Neural progenitor cell (in vitro differentiated cells): Measurements from ENCODE around the gene DCHS1. TPM values are rescaled to one million over a fixed set of nuclear protein-coding genes. Genes with fewer than 3 reads are reported as not detected.

Source experiments
- DNase-seq: peaks from one replicate; pipeline ENCODE4 v3.0.0-alpha.2; 2016; ENCODE audit warnings: low spot score
- H2AFZ ChIP-seq: fragments of 200-600 bp; sonication (generic); replicated peaks from 2 replicates; pipeline ENCODE4 v1.6.1; 2016; ENCODE audit warnings: antibody characterized with exemption
- H3F3A ChIP-seq: fragments of 200-600 bp; sonication (generic); 2 replicates; pipeline ENCODE4 v1.6.1; 2016; ENCODE audit warnings: antibody characterized with exemption, low read depth
- H3K27ac ChIP-seq: fragments of 200-600 bp; sonication (generic); 2 replicates; pipeline ENCODE4 v1.5.1; 2016; ENCODE audit warnings: mild to moderate bottlenecking
- H3K27me3 ChIP-seq: fragments of 200-600 bp; sonication (generic); 2 replicates; pipeline ENCODE4 v1.6.1; 2016; ENCODE audit warnings: mild to moderate bottlenecking, moderate library complexity
- H3K36me3 ChIP-seq: fragments of 200-600 bp; sonication (generic); 2 replicates; pipeline ENCODE4 v1.5.1; 2016
- H3K4me1 ChIP-seq: fragments of 200-600 bp; sonication (generic); 2 replicates; pipeline ENCODE4 v1.6.1; 2016; ENCODE audit warnings: mixed run types
- H3K4me2 ChIP-seq: fragments of 200-600 bp; sonication (generic); 2 replicates; pipeline ENCODE4 v1.6.1; 2016
- H3K4me3 ChIP-seq: fragments of 200-600 bp; sonication (generic); 2 replicates; pipeline ENCODE4 v1.5.1; 2016
- H3K79me2 ChIP-seq: fragments of 200-600 bp; sonication (generic); 2 replicates; pipeline ENCODE4 v1.6.1; 2016; ENCODE audit warnings: low read depth
- H3K9ac ChIP-seq: fragments of 200-600 bp; sonication (generic); 2 replicates; pipeline ENCODE4 v1.6.1; 2016
- H3K9me3 ChIP-seq: fragments of 200-600 bp; sonication (generic); 2 replicates; pipeline ENCODE4 v1.5.1; 2016; ENCODE audit warnings: low read depth
- H4K20me1 ChIP-seq: fragments of 200-600 bp; sonication (generic); 2 replicates; pipeline ENCODE4 v1.6.1; 2016; ENCODE audit warnings: low read depth
- H3K27ac Mint-ChIP-seq: 3 replicates; pipeline ENCODE4 v1.8.0; 2021; ENCODE audit warnings: mixed read lengths
- H3K27me3 Mint-ChIP-seq: 2 replicates; pipeline ENCODE4 v1.8.0; 2022; ENCODE audit warnings: low read depth, mild to moderate bottlenecking, inconsistent platforms, moderate library complexity, mixed read lengths; ENCODE audit not compliant: insufficient read depth
- H3K36me3 Mint-ChIP-seq: 3 replicates; pipeline ENCODE4 v1.8.0; 2021; ENCODE audit warnings: mixed read lengths
- H3K4me1 Mint-ChIP-seq: 3 replicates; pipeline ENCODE4 v1.8.0; 2021; ENCODE audit warnings: mixed read lengths
- H3K4me3 Mint-ChIP-seq: 3 replicates; pipeline ENCODE4 v1.8.0; 2021; ENCODE audit warnings: mild to moderate bottlenecking, moderate library complexity, mixed read lengths
- H3K9me3 Mint-ChIP-seq: 3 replicates; pipeline ENCODE4 v1.8.0; 2020; ENCODE audit warnings: mixed read lengths
- CTCF ChIP-seq: fragments of 200-600 bp; sonication (generic); IDR thresholded peaks from 2 replicates; pipeline ENCODE4 v1.5.1; 2017; ENCODE audit warnings: antibody characterized with exemption, mild to moderate bottlenecking
- EZH2 ChIP-seq: fragments of 200-600 bp; sonication (generic); IDR thresholded peaks from 2 replicates; pipeline ENCODE4 v1.6.1; 2017; ENCODE audit warnings: antibody characterized with exemption, mild to moderate bottlenecking, moderate library complexity
- EZH2phosphoT487 ChIP-seq: fragments of 200-600 bp; sonication (generic); IDR thresholded peaks from 2 replicates; pipeline ENCODE4 v1.6.1; 2017; ENCODE audit warnings: antibody characterized with exemption
- total RNA-seq: library from RNA; depleted of rRNA; stranded (reverse); fragments of >200 nt; gene quantifications from 2 replicates; pipeline ENCODE4 v1.2.3, GENCODE V29; 2015; ENCODE audit warnings: low replicate concordance

Gene DCHS1
- total RNA-seq, 1 donor from 2014 or later = 4.5 TPM

GRCh38 chr11:6648501-6648900 lies 7.1 kb downstream of the DCHS1 start:
- no peak for TF ChIP-seq EZH2
- no peak for TF ChIP-seq CTCF
- TF ChIP-seq EZH2phosphoT487 = no peak
- no peak for DNase-seq
- H3K27me3 ChIP-seq = peaks cover 27% of the 10 kb centered on the region
- H3K4me1 Mint-ChIP-seq = peaks cover 4% of the 10 kb centered on the region
- no peak overlapping the region for H3K27ac ChIP-seq
- no peak overlapping the region for H2AFZ ChIP-seq
- H3K4me2 ChIP-seq = no peak overlapping the region
- H3K36me3 Mint-ChIP-seq = peaks cover 11% of the 10 kb centered on the region
- no peaks in the 10 kb centered on the region for H3K27me3 Mint-ChIP-seq
- H3K4me3 ChIP-seq = no peak overlapping the region
- H3K36me3 ChIP-seq = no peaks in the 10 kb centered on the region
- no peak overlapping the region for H3K9ac ChIP-seq
- no peaks in the 10 kb centered on the region for H3K79me2 ChIP-seq
- H4K20me1 ChIP-seq = no peaks in the 10 kb centered on the region
- peaks cover 10% of the 10 kb centered on the region for H3K4me1 ChIP-seq
- no peak overlapping the region for H3K27ac Mint-ChIP-seq
- H3K4me3 Mint-ChIP-seq = no peak overlapping the region
- H3K9me3 ChIP-seq = no peaks in the 10 kb centered on the region
- no peaks in the 10 kb centered on the region for H3K9me3 Mint-ChIP-seq
- no peaks in the 10 kb centered on the region for H3F3A ChIP-seq

DNA sequence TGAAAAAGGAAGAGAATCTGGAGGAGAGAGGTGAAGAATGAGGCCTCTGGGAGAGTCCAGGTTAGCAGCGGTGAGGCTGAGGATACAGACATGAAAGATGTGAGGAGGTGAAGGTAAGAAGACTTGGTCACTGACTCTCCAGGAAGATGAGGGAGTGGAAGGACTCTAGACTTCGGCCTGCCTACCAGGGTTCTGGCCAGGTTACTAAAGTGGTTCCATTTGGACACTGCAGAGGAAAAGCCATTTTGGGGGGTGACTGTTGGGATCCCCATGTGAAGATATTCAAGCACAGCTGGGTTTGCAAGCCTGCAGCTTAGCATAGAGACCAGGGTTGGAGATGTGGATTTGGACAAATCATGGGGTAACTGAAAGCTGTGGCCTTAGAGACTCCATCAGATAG lies 7.8 kb downstream of the DCHS1 start:
- Mint-ChIP-seq H3K4me3 (no peak overlapping the region), H3K4me1 (peaks cover 4% of the 10 kb centered on the region), H3K36me3 (peaks cover 11% of the 10 kb centered on the region), H3K27me3 (no peaks in the 10 kb centered on the region), H3K27ac (no peak overlapping the region), H3K9me3 (no peaks in the 10 kb centered on the region)
- H3K4me2 ChIP-seq = no peak overlapping the region
- no peak overlapping the region for H3K27ac ChIP-seq
- no peak overlapping the region for H3K4me3 ChIP-seq
- TF ChIP-seq EZH2 = no peak
- no peak for TF ChIP-seq CTCF
- TF ChIP-seq EZH2phosphoT487 = no peak
- no peaks in the 10 kb centered on the region for H3K36me3 ChIP-seq
- H2AFZ ChIP-seq = no peak overlapping the region
- H3K79me2 ChIP-seq = no peaks in the 10 kb centered on the region
- H3K9ac ChIP-seq = no peak overlapping the region
- H3K27me3 ChIP-seq = peaks cover 21% of the 10 kb centered on the region
- no peak for DNase-seq
- no peaks in the 10 kb centered on the region for H4K20me1 ChIP-seq
- H3F3A ChIP-seq = no peaks in the 10 kb centered on the region
- H3K9me3 ChIP-seq = no peaks in the 10 kb centered on the region
- H3K4me1 ChIP-seq = peaks cover 10% of the 10 kb centered on the region

GRCh38 chr11:6646918-6647679 lies 8.5 kb downstream of the DCHS1 start:
- Histone ChIP-seq H3K4me2 (no peak overlapping the region), H3K4me1 (peaks cover 10% of the 10 kb centered on the region), H3K4me3 (no peak overlapping the region), H3K9me3 (no peaks in the 10 kb centered on the region), H3K27me3 (peaks cover 13% of the 10 kb centered on the region), H3K36me3 (no peaks in the 10 kb centered on the region), H2AFZ (peak overlapping the region; percentile 50), H3K9ac (no peak overlapping the region), H3K79me2 (no peaks in the 10 kb centered on the region), H3K27ac (no peak overlapping the region), H4K20me1 (no peaks in the 10 kb centered on the region), H3F3A (no peaks in the 10 kb centered on the region)
- Mint-ChIP-seq H3K27me3 (no peaks in the 10 kb centered on the region), H3K4me1 (peaks cover 4% of the 10 kb centered on the region), H3K36me3 (peaks cover 11% of the 10 kb centered on the region), H3K9me3 (no peaks in the 10 kb centered on the region), H3K4me3 (no peak overlapping the region), H3K27ac (no peak overlapping the region)
- TF ChIP-seq EZH2 = no peak
- no peak for TF ChIP-seq CTCF
- no peak for TF ChIP-seq EZH2phosphoT487
- no peak for DNase-seq
